RWPE1 (cell line): Measurements from ENCODE around the gene ITGB7.

Experiments
- CTCF ChIA-PET: fragments of 350-600 bp; sonication (Branson Sonifier 250); formaldehyde crosslinking; extraction: SDS; loops from one replicate; lab custom pipeline; 2021; lab: Yijun Ruan, JAX
- POLR2A ChIA-PET: fragments of 400-600 bp; formaldehyde crosslinking; extraction: SDS; loops from one replicate; lab custom pipeline; 2020; ENCODE audit warnings: antibody characterized with exemption; ENCODE audit not compliant: low non-redundant PET; lab: Yijun Ruan, JAX
- DNase-seq: peaks from one replicate; pipeline ENCODE4 v3.0.0; 2012; ENCODE audit warnings: low spot score
- H3K27ac ChIP-seq: fragments of 450-650 bp; 2 replicates; pipeline ENCODE4 v1.5.1; 2017
- TF ChIP-seq, protein P1 (sequence below): fragments of 450-650 bp; conservative IDR thresholded peaks from 2 replicates; pipeline ENCODE4 v1.5.1; 2017; ENCODE audit warnings: low read depth, mild to moderate bottlenecking

Gene ITGB7

DNA sequence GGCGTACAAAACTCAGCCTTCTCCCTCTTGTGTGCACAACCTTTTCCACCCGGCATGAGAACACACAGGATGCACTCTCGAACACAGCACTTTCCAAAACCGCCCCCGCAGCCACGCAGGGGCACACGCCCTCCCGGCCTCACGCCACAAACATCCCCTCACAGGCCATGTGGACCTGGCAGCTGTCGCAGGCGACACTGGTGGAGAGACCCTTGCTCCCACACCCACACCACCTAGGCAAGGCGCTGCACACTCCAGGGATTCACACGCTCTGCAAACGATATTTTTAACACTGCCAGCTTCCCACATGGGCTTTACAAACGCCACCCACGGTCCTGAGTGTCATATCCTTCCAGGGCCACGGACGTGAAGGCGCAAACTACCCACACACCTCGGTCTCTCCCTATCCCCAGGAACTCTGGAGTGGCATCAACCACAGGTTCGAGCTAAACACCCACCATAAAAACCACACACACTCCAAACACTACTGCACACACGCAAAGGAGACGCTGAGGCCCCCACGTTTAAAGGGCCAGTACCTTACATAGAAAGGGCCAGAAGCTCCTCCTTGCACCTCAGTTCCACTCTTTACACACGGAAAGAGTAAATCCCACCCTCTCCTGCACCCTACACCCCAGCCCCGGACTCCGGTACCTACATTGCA is 12.4 kb upstream of the ITGB7 start:
- ChIA-PET POLR2A (no interaction called here), CTCF (interaction anchor here (0.9 to 1.9 kb wide), 5 partner anchors 14 to 163 kb away, joined by 3 to 6 read pairs (median 4); a partner anchor contains a TSS)
- TF ChIP-seq, protein P1, sequence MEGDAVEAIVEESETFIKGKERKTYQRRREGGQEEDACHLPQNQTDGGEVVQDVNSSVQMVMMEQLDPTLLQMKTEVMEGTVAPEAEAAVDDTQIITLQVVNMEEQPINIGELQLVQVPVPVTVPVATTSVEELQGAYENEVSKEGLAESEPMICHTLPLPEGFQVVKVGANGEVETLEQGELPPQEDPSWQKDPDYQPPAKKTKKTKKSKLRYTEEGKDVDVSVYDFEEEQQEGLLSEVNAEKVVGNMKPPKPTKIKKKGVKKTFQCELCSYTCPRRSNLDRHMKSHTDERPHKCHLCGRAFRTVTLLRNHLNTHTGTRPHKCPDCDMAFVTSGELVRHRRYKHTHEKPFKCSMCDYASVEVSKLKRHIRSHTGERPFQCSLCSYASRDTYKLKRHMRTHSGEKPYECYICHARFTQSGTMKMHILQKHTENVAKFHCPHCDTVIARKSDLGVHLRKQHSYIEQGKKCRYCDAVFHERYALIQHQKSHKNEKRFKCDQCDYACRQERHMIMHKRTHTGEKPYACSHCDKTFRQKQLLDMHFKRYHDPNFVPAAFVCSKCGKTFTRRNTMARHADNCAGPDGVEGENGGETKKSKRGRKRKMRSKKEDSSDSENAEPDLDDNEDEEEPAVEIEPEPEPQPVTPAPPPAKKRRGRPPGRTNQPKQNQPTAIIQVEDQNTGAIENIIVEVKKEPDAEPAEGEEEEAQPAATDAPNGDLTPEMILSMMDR = no peak
- DNase-seq = no peak
- H3K27ac ChIP-seq = peak overlapping the region; percentile 99

DNA sequence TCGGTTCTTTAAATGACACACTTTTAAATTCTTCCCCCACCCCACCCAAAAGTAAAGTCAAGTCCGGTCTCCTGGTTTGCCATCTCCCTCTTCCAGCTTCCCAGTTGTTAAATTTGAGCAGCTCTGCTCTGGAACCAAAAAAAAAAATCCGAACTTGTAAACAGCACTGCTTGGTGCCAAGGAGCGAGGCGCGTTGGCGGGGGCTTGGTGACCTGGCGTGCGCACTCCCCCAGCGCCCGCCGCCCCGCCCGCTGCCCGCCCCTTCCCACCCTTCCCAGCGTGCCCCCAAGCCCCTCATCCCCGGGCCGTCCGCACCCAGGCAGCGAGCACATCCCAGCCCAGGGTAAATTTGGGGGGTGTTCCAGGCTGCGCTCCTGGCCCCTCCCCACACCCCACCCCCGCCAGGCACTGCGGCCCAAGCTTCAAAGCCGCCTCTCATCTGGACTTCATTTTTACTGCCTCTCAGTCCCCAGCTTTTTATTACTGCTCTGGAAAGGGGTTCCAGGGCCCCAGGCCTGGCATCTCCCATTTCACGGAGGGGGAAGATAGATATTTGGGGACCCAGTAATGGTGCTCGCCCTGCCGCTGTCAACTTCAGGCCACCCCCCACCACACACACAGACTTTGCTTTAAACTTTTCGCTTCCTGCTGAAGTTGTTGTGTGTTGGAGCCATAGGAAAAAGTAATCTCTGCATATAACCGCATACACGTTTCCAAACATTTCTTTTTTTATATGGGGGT is 11.7 kb upstream of the ITGB7 start:
- H3K27ac ChIP-seq = peak overlapping the region; percentile 99
- CTCF ChIA-PET = interaction anchor here (0.6 to 1.9 kb wide), 4 partner anchors 32 to 163 kb away, joined by 3 to 6 read pairs (median 4); partner anchors contain the start of gene AAAS

DNA sequence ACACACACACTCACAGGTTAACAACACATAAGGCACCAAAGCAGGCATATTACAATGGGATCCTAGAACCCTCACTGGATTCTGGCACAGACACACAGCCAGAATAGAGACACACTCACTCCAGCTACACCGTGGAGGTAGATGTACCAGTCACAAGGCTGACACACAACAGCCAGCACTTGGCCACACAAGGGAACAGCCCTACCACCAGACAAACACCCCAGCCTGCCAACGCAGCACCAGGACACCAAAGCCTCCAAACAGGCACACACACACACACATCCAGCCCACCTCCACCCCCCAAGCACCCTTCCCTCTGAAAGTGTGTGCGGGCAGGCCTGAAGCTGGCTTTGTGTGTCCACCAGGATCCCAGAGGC is 10.9 kb upstream of the ITGB7 start:
- CTCF ChIA-PET = interaction anchor here (0.9 to 1.9 kb wide), 2 partner anchors 34 kb away, joined by 3 to 6 read pairs; a partner anchor contains a TSS
- H3K27ac ChIP-seq = peak overlapping the region; percentile 99
- no peak for DNase-seq
- TF ChIP-seq, protein P1 = no peak
- POLR2A ChIA-PET = no interaction called here

More for the DNA sequence above, 11.7 kb upstream of the ITGB7 start:
- TF ChIP-seq, protein P1 = no peak
- no peak for DNase-seq
- POLR2A ChIA-PET = no interaction called here

DNA sequence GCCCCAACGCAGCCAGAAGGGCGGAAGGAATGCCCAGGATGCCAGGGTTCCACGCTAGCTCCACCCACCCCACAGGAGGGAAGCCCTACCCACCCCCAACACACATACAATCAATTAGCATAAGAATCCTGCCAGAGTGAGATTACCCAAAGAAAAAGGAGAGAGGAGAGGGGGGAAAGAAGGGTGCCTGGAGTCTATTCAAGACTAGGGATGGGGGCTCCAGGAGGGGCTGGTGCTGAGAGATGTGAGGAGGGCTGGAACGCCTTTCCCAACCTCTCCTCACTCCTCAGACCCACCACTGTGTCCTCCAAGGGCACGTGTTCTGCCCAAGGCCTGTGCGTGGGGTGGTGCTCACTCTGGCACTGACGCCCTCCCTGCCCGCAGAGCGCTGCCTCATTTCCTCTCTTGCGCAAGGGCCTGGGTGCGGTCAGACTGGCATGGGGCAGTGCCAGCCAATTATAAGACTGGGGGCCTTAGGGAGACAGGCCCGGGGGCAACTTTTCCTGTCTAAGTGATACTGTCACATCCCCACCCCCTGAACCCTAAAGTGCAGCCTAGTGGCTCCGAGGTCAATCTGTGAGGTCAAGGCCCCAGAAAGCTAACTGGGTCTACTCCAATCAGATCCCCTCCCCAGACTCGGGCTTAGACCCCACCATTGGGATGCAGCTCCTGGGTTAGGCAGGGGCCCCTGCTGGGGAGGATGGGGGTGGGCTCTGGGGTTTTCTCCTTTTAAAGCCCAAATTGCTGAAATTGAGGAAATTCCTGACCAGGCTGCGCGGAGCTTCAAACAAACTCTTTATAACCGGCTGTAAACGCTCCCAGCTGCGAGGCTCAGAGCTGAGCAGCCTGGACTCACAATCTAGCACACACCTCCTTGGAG is 10.2 kb upstream of the ITGB7 start:
- POLR2A ChIA-PET = no interaction called here
- peak overlapping the region; percentile 99 for H3K27ac ChIP-seq
- DNase-seq = no peak
- TF ChIP-seq, protein P1 = no peak
- CTCF ChIA-PET = interaction anchor here (0.9 kb wide), 1 partner anchor 34 kb away, joined by 3 read pairs; a partner anchor contains a TSS

DNA sequence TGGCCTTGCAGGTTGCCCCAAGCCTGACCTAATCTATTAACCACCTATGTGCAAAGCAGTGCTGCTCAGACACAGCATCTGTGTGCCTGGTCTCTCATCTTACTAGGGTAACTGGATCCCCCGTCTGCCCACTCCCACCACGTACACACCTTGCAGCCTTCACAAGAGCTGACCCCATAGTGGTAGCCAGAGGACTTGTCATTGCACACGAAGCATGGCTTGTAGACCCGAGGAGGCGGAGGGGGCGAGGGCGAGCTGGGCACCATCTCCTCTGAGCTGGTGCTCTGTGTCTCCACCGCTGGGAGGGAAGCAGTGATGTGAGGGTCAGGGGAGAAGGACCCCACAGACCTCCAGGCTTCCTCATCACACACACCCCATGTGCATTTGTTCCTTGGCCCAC is 8.4 kb upstream of the ITGB7 start:
- ChIA-PET POLR2A (interaction anchor here (0.5 kb wide), 1 partner anchor 28 kb away, joined by 5 read pairs; no protein-coding TSS in a partner anchor), CTCF (interaction anchor here (1.1 to 2.6 kb wide), 3 partner anchors 11 to 73 kb away, joined by 7 to 26 read pairs (median 13); a partner anchor contains a TSS)
- H3K27ac ChIP-seq = peak overlapping the region; percentile 99
- TF ChIP-seq, protein P1 = no peak
- no peak for DNase-seq
